SW480 (cell line): Measurements from ENCODE around the gene HKDC1.
A peak's percentile ranks its signal among the peaks of the same experiment; 100 is the strongest.

Experiments used
- DNase-seq: peaks from one replicate; pipeline ENCODE4 v3.0.0-alpha.2; 2016; ENCODE audit warnings: low spot score

Gene HKDC1

GRCh38 chr10:69217119-69217754 lies 2.9 kb upstream of the HKDC1 start:
- peak; percentile 96 for DNase-seq

GRCh38 chr10:69218831-69219230 lies 1.3 kb upstream of the HKDC1 start:
- no peak for DNase-seq

- no peak for DNase-seq
These were observed 375 bp downstream of the HKDC1 start for GRCh38 chr10:69220507-69220906.

- DNase-seq = peak; percentile 94
These were observed 2.3 kb downstream of the HKDC1 start for GRCh38 chr10:69222157-69223027.

- no peak for DNase-seq
These were observed 2.9 kb downstream of the HKDC1 start for GRCh38 chr10:69223028-69223342.

GRCh38 chr10:69224862-69225657 lies 4.9 kb downstream of the HKDC1 start:
- no peak for DNase-seq

- DNase-seq = no peak
These were observed 5.5 kb downstream of the HKDC1 start for GRCh38 chr10:69225681-69226080.

GRCh38 chr10:69226919-69227450 lies 6.9 kb downstream of the HKDC1 start:
- no peak for DNase-seq

- no peak for DNase-seq
These were observed 8.0 kb downstream of the HKDC1 start for GRCh38 chr10:69228151-69228550.

GRCh38 chr10:69229616-69229916 lies 9.4 kb downstream of the HKDC1 start:
- no peak for DNase-seq

GRCh38 chr10:69230128-69230527 lies 10.0 kb downstream of the HKDC1 start:
- no peak for DNase-seq

DNA sequence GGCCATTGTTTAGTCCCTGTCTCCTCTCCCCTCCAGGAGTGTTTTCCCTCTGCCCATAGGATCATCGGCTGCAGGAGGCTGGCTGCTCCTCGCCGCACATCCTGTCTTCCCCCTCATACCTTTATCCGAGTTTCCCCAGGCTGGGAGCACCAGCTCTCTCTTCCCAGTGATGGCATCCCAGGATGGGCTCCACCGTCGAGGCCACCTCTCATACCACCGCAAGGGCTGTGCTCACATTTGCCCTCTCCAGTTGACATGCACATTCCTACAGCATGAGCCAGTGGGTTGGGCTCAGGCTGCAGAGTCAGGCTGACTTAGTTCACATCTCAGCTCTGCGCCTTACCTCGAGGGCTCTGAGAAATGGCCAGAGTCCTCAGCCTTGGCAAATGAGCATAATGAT lies 12.1 kb downstream of the HKDC1 start:
- peak; percentile 87 for DNase-seq

DNA sequence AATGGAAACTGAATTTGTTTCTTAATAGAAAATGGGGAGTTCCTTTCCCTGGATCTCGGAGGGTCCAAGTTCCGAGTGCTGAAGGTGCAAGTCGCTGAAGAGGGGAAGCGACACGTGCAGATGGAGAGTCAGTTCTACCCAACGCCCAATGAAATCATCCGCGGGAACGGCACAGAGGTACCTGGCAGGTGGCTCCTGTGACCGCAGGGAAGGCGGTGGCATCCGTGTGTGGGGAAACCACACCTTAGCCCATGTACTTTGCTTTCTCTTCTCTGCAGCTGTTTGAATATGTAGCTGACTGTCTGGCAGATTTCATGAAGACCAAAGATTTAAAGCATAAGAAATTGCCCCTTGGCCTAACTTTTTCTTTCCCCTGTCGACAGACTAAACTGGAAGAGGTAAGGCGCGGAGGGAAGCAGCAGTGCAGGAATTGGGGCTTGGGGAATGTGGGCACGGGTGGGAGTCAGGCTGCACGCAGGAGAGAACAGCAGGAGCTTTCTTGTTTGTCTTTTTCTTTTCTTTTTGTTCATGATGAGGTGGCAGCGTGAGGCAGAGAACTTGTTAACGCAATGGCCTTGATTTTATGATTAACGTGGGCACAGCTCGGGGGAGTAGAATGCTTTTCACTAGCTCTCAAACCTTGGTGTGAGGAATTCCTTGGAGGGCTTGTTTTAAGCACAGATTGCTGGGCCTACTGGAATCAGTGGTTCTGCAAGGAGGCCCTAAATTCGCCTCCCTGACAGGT lies 12.8 kb downstream of the HKDC1 start:
- peak; percentile 84 for DNase-seq

GRCh38 chr10:69234447-69234846 lies 14.3 kb downstream of the HKDC1 start:
- DNase-seq = no peak

GRCh38 chr10:69237528-69238159 lies 17.5 kb downstream of the HKDC1 start:
- peak; percentile 57 for DNase-seq

DNA sequence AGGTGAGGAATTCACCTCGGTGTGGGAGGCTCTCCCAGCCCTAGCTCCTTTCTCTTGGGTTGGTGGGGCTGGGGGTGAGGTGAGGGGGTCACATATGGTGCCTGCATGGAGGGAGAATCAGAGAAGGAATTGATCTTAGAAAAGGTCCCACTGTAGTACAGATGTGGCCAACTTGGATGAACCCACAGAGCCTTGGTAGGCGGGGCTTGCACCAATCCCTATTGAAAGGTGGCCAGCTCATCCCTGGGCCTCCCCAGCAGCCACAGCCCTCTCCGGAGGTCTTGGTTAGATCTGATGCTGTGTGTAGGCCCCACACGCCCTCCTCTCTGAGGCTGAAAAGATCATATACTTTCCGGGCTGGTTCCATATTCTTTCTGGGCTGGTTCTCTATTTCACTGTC lies 19.0 kb downstream of the HKDC1 start:
- DNase-seq = no peak

DNA sequence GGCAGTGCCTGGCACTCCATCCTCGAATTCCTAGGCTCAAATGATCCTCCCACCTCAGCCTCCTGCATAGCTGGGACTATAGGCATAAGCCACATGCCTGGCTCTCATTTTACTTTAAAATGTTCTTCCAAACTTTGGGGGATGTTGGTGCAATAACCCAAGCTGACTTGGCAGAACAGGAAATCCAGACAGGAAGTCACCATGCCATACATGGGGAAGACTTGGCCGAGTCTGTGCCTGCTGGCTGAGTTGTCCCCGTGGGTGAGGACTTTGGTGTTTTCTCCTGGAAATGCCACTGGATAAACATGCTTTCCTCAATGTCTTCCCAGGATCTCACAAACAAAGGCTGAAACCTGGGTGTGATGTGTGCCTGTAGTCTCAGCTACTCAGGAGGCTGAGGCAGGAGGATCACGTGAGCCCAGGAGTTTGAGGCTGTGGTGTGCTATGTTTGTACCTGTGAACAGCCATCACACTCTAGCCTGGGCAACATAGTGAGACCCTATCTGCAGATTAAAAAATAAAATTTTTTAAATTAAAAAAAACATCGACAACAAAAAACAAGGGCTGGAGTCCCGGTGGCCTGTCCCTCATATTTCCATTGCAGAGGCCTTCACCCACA lies 19.8 kb downstream of the HKDC1 start:
- DNase-seq = no peak

DNA sequence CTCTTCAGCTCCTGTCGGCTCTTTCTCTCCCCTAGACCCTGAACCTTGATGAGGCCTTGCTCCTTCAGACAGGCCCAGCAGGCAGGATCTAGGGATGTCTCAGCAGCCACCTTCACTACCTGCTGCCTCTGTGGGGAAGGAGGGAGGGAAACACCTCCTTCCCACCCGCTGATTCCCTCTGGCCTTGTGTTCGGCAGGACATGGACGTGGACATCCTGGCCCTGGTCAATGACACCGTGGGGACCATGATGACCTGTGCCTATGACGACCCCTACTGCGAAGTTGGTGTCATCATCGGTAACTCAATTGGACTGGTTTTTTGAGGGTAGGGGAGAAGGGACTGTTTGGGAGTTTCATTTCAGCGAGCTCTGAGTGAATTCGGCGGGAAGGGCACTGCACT lies 20.3 kb downstream of the HKDC1 start:
- DNase-seq = no peak

DNA sequence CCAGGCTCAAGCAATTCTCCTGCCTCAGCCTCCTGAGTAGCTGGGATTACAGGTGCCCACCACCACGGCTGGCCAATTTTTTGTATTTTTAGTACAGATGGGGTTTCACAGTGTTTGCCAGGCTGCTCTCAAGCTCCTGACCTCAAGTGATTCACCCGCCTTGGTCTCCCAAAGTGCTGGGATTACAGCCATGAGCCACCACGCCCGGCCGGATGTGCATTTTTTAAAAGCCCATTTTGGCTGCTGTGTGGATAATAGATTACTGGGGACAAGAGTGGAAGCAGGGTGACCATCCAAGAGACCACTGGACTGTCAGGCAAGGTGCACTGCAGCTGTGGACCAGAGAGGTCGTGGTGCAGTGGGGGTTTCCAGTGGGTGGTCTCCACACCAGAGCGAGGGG lies 21.4 kb downstream of the HKDC1 start:
- DNase-seq = no peak

- DNase-seq = no peak
These were observed 22.1 kb downstream of the HKDC1 start for GRCh38 chr10:69242040-69242851.
